ENCODE data around the gene SPSB2.
"Not testable (repeated sequence)": the region's sequence is repeated elsewhere in the genome, so short reads cannot be mapped to it uniquely, and the experiment has no call there.

SPSB2 gene

GRCh38 chr12:6899837-6900519 lies 26.9 kb upstream of the SPSB2 start:
- no peak for DNase-seq

GRCh38 chr12:6899427-6899826 lies 26.3 kb upstream of the SPSB2 start:
- no peak for DNase-seq

- no peak for DNase-seq
Observed at GRCh38 chr12:6896846-6897435, 23.8 kb upstream of the SPSB2 start.

- DNase-seq, result no peak
Observed at GRCh38 chr12:6894321-6894720, 21.2 kb upstream of the SPSB2 start.

GRCh38 chr12:6892683-6893082 lies 19.6 kb upstream of the SPSB2 start:
- not testable (repeated sequence) for DNase-seq

GRCh38 chr12:6891646-6892001 lies 18.5 kb upstream of the SPSB2 start:
- no peak for DNase-seq

- DNase-seq, result peak; percentile 97
Observed at GRCh38 chr12:6890789-6891645, 17.9 kb upstream of the SPSB2 start.

- DNase-seq, result not testable (repeated sequence)
Observed at GRCh38 chr12:6889775-6890573, 16.9 kb upstream of the SPSB2 start.

- DNase-seq, result not testable (repeated sequence)
Observed at GRCh38 chr12:6888794-6889193, 15.7 kb upstream of the SPSB2 start.

GRCh38 chr12:6888360-6888759 lies 15.3 kb upstream of the SPSB2 start:
- DNase-seq, result no peak

GRCh38 chr12:6887460-6887859 lies 14.4 kb upstream of the SPSB2 start:
- DNase-seq, result no peak

- not testable (repeated sequence) for DNase-seq
Observed at GRCh38 chr12:6886206-6886999, 13.3 kb upstream of the SPSB2 start.

GRCh38 chr12:6884539-6884938 lies 11.4 kb upstream of the SPSB2 start:
- DNase-seq, result no peak

GRCh38 chr12:6883683-6884082 lies 10.6 kb upstream of the SPSB2 start:
- no peak for DNase-seq

- DNase-seq, result no peak
Observed at GRCh38 chr12:6883252-6883651, 10.1 kb upstream of the SPSB2 start.

GRCh38 chr12:6879824-6880223 lies 6.7 kb upstream of the SPSB2 start:
- not testable (repeated sequence) for DNase-seq

GRCh38 chr12:6874015-6874368 lies 889 bp upstream of the SPSB2 start:
- DNase-seq, result not testable (repeated sequence)

- DNase-seq, result peak; percentile 73
Observed at GRCh38 chr12:6872073-6873048, 742 bp downstream of the SPSB2 start.

- no peak for DNase-seq
Observed at GRCh38 chr12:6871052-6871957, 1.8 kb downstream of the SPSB2 start.

GRCh38 chr12:6870304-6870703 lies 2.8 kb downstream of the SPSB2 start:
- not testable (repeated sequence) for DNase-seq
